ENCODE results near the gene RARRES1.

Gene RARRES1

DNA sequence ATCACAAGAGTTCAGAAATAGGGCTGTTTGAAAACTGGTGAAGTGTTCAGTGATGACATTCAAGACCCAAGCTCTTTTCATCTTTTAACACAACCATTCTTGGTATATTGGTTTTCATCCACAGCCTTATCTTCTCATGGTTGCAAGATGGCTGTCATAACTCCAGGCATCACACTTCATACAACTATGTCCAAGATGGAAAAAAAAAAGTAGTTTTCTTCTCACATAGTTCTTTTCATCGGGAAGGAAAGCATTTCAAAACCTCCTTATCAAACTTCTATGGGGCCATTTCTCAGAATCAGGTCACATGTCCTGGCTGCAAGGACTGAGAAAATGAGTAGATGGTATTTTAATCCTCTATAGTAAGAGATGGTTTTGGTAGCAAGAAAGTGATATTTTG lies 48.5 kb upstream of the RARRES1 start:
- no peaks in the 10 kb centered on the region for H4K20me1 ChIP-seq (ENCODE audit: control insufficient read depth, insufficient read depth, low read depth, low read length)
- H3K27me3 ChIP-seq (ENCODE audit: control insufficient read depth, low read length): no peaks in the 10 kb centered on the region
- H3K9me2 ChIP-seq (replicated peaks; ENCODE audit: control insufficient read depth, low read length): no peaks in the 10 kb centered on the region
- TF ChIP-seq EZH2phosphoT487 (IDR thresholded peaks at IDR 0.05; ENCODE audit: borderline replicate concordance, low read length): no peak
- TF ChIP-seq CTCF (IDR thresholded peaks at IDR 0.05; ENCODE audit: low read depth, low read length, poor library complexity, severe bottlenecking): no peak
- no peaks in the 10 kb centered on the region for H3K36me3 ChIP-seq (ENCODE audit: control insufficient read depth, low read length)
- no peak overlapping the region for H3K4me2 ChIP-seq (ENCODE audit: low read length)
- no peaks in the 10 kb centered on the region for H3K4me1 ChIP-seq (ENCODE audit: control insufficient read depth, low read length)
- H3F3A ChIP-seq (ENCODE audit: control insufficient read depth, insufficient read depth): no peaks in the 10 kb centered on the region
- no peak overlapping the region for H3K4me3 ChIP-seq (ENCODE audit: low read length)
- no peaks in the 10 kb centered on the region for H3K79me2 ChIP-seq (ENCODE audit: control insufficient read depth, low read length)
- H3K9me3 ChIP-seq (ENCODE audit: control insufficient read depth, insufficient read depth, low read length): no peaks in the 10 kb centered on the region
- H3K27ac ChIP-seq (ENCODE audit: low read depth, low read length): no peak overlapping the region

DNA sequence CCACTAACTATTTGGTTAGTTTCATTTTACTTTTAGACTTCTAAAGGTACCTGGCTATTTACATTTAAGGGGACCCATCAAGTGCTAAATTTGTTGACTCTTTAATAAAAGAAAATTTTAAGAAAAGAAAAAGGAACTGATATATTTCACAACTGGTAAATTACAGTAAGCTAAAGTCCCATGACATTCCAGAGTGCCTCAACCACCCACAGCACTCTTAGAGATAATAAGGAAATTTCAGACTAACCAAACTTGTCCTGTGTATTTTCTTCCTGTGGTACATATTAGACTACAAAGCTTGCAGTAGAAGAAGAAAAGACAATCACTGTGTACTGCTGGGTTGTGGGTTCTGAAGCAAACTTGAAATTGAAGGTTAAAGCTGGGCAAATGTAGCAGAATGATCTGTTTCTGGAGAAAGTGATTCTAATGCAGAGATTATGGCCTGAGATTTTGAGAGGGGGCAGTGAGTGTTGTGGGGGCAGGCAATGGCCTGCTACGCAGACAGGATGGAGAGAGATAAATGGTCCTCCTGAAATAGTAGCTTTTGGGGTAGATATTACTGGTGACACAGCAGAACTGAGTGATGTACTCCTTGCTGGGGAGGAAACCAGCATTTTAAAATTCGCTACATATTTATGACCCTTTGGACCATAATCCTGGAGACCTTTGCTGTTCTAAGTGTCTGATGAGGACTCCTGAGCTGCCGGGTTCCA lies 45.1 kb upstream of the RARRES1 start:
- TF ChIP-seq EZH2phosphoT487 (IDR thresholded peaks at IDR 0.05; ENCODE audit: borderline replicate concordance, low read length) (no peak), CTCF (IDR thresholded peaks at IDR 0.05; ENCODE audit: low read depth, low read length, poor library complexity, severe bottlenecking) (no peak)
- H3K4me3 ChIP-seq (ENCODE audit: low read length): no peak overlapping the region
- no peaks in the 10 kb centered on the region for H3F3A ChIP-seq (ENCODE audit: control insufficient read depth, insufficient read depth)
- no peaks in the 10 kb centered on the region for H3K9me3 ChIP-seq (ENCODE audit: control insufficient read depth, insufficient read depth, low read length)
- H3K36me3 ChIP-seq (ENCODE audit: control insufficient read depth, low read length): no peaks in the 10 kb centered on the region
- no peaks in the 10 kb centered on the region for H3K79me2 ChIP-seq (ENCODE audit: control insufficient read depth, low read length)
- H3K9me2 ChIP-seq (replicated peaks; ENCODE audit: control insufficient read depth, low read length): no peaks in the 10 kb centered on the region
- no peak overlapping the region for H3K4me2 ChIP-seq (ENCODE audit: low read length)
- no peaks in the 10 kb centered on the region for H3K27me3 ChIP-seq (ENCODE audit: control insufficient read depth, low read length)
- H3K4me1 ChIP-seq (ENCODE audit: control insufficient read depth, low read length): no peaks in the 10 kb centered on the region
- no peak overlapping the region for H3K27ac ChIP-seq (ENCODE audit: low read depth, low read length)
- no peaks in the 10 kb centered on the region for H4K20me1 ChIP-seq (ENCODE audit: control insufficient read depth, insufficient read depth, low read depth, low read length)

DNA sequence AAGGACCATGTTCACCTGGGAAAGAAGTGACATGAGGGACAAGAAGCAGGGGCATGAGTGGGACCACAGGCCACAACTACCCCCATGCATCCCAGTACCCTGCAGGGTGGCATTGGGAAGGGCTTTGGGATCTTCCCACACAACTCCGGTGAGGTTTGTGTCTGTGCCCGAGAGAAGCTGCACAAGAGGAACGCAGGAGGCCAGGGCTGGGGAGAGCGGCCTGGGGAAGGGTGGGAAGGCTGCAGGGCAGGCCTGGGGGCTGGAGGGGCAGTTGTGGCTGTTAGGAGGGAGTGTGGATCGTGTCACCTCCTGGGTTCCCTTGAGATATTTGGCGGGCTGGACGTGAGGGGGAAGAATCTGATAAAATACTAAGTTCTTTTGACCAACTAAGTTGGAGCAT lies 44.3 kb upstream of the RARRES1 start:
- Histone ChIP-seq H3K36me3 (ENCODE audit: control insufficient read depth, low read length) (no peaks in the 10 kb centered on the region), H3K79me2 (ENCODE audit: control insufficient read depth, low read length) (no peaks in the 10 kb centered on the region), H3K4me2 (ENCODE audit: low read length) (no peak overlapping the region), H3K27me3 (ENCODE audit: control insufficient read depth, low read length) (no peaks in the 10 kb centered on the region), H3K9me2 (replicated peaks; ENCODE audit: control insufficient read depth, low read length) (no peaks in the 10 kb centered on the region), H3F3A (ENCODE audit: control insufficient read depth, insufficient read depth) (no peaks in the 10 kb centered on the region), H3K4me1 (ENCODE audit: control insufficient read depth, low read length) (no peaks in the 10 kb centered on the region), H4K20me1 (ENCODE audit: control insufficient read depth, insufficient read depth, low read depth, low read length) (no peaks in the 10 kb centered on the region), H3K4me3 (ENCODE audit: low read length) (no peak overlapping the region), H3K27ac (ENCODE audit: low read depth, low read length) (no peak overlapping the region), H3K9me3 (ENCODE audit: control insufficient read depth, insufficient read depth, low read length) (no peaks in the 10 kb centered on the region)
- TF ChIP-seq EZH2phosphoT487 (IDR thresholded peaks at IDR 0.05; ENCODE audit: borderline replicate concordance, low read length): no peak
- TF ChIP-seq CTCF (IDR thresholded peaks at IDR 0.05; ENCODE audit: low read depth, low read length, poor library complexity, severe bottlenecking): no peak

All from DOHH2 (cell line).